ENCODE measurements around the gene PPP6R3.

DNA sequence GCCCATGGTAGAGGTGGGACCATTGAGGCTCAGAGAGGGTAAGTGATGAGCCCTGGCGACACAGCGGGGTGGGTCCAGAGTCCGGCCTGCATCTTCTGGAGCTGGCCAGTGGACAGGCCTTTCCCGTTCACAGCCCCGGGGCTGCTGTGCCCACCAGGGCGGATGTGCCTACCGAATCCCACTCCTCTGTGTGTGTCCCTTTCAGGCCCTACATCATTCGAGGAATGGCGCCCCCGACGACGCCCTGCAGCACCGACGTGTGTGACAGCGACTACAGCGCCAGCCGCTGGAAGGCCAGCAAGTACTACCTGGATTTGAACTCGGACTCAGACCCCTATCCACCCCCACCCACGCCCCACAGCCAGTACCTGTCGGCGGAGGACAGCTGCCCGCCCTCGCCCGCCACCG lies 11.9 kb upstream of the PPP6R3 start:
- TF ChIP-seq, protein P1, sequence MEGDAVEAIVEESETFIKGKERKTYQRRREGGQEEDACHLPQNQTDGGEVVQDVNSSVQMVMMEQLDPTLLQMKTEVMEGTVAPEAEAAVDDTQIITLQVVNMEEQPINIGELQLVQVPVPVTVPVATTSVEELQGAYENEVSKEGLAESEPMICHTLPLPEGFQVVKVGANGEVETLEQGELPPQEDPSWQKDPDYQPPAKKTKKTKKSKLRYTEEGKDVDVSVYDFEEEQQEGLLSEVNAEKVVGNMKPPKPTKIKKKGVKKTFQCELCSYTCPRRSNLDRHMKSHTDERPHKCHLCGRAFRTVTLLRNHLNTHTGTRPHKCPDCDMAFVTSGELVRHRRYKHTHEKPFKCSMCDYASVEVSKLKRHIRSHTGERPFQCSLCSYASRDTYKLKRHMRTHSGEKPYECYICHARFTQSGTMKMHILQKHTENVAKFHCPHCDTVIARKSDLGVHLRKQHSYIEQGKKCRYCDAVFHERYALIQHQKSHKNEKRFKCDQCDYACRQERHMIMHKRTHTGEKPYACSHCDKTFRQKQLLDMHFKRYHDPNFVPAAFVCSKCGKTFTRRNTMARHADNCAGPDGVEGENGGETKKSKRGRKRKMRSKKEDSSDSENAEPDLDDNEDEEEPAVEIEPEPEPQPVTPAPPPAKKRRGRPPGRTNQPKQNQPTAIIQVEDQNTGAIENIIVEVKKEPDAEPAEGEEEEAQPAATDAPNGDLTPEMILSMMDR (IDR thresholded peaks at IDR 0.05), result no peak
- TF ChIP-seq POLR2AphosphoS5 (IDR thresholded peaks at IDR 0.05; ENCODE audit: low read depth, low read length), result no peak
- TF ChIP-seq, protein P2, sequence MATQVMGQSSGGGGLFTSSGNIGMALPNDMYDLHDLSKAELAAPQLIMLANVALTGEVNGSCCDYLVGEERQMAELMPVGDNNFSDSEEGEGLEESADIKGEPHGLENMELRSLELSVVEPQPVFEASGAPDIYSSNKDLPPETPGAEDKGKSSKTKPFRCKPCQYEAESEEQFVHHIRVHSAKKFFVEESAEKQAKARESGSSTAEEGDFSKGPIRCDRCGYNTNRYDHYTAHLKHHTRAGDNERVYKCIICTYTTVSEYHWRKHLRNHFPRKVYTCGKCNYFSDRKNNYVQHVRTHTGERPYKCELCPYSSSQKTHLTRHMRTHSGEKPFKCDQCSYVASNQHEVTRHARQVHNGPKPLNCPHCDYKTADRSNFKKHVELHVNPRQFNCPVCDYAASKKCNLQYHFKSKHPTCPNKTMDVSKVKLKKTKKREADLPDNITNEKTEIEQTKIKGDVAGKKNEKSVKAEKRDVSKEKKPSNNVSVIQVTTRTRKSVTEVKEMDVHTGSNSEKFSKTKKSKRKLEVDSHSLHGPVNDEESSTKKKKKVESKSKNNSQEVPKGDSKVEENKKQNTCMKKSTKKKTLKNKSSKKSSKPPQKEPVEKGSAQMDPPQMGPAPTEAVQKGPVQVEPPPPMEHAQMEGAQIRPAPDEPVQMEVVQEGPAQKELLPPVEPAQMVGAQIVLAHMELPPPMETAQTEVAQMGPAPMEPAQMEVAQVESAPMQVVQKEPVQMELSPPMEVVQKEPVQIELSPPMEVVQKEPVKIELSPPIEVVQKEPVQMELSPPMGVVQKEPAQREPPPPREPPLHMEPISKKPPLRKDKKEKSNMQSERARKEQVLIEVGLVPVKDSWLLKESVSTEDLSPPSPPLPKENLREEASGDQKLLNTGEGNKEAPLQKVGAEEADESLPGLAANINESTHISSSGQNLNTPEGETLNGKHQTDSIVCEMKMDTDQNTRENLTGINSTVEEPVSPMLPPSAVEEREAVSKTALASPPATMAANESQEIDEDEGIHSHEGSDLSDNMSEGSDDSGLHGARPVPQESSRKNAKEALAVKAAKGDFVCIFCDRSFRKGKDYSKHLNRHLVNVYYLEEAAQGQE (IDR thresholded peaks at IDR 0.05; ENCODE audit: insufficient read depth in 1 of 2, low read depth in 2 of 2, low read length in 1 of 2), result no peak

Data from Panc1 (cell line).